Hematopoietic multipotent progenitor cell (in vitro differentiated cells): ENCODE results near the gene MARCHF2. TPM values are rescaled to one million over a fixed set of nuclear protein-coding genes. Genes with fewer than 3 reads are reported as not detected.

ENCODE experiments used
- DNase-seq, 3 donors: peaks; one replicate each; pipeline ENCODE4 v3.0.0-alpha.2; 2011 to 2015; ENCODE audit warnings: low read depth in 2 of 3, low spot score in 2 of 3
- total RNA-seq: library from RNA; depleted of rRNA; stranded (reverse); fragments of >200 nt; gene quantifications from one replicate; pipeline ENCODE4 v1.2.3, GENCODE V29; 2012

MARCHF2 gene
- total RNA-seq, 1 donor = 103 TPM

GRCh38 chr19:8451885-8452284 is 38.8 kb downstream of the MARCHF2 start:
- DNase-seq = no peak

- no peak for DNase-seq
Observed at GRCh38 chr19:8452446-8453123, 39.5 kb downstream of the MARCHF2 start.

- no peak for DNase-seq
Observed at GRCh38 chr19:8453616-8454015, 40.5 kb downstream of the MARCHF2 start.

GRCh38 chr19:8454218-8454617 is 41.1 kb downstream of the MARCHF2 start:
- no peak for DNase-seq

GRCh38 chr19:8455018-8455417 is 41.9 kb downstream of the MARCHF2 start:
- DNase-seq = no peak

GRCh38 chr19:8456064-8456463 is 43.0 kb downstream of the MARCHF2 start:
- DNase-seq = peak in 1 of 3 donors; percentile 14

- no peak for DNase-seq
Observed at GRCh38 chr19:8457209-8457608, 44.1 kb downstream of the MARCHF2 start.

GRCh38 chr19:8457827-8458226 is 44.7 kb downstream of the MARCHF2 start:
- DNase-seq = no peak

- no peak for DNase-seq
Observed at GRCh38 chr19:8458380-8458779, 45.3 kb downstream of the MARCHF2 start.

- no peak for DNase-seq
Observed at GRCh38 chr19:8459095-8459494, 46.0 kb downstream of the MARCHF2 start.

GRCh38 chr19:8459520-8460270 is 46.6 kb downstream of the MARCHF2 start:
- no peak for DNase-seq

- DNase-seq = no peak
Observed at GRCh38 chr19:8460516-8461298, 47.6 kb downstream of the MARCHF2 start.

GRCh38 chr19:8461376-8461775 is 48.3 kb downstream of the MARCHF2 start:
- no peak for DNase-seq

- DNase-seq = no peak
Observed at GRCh38 chr19:8461891-8462290, 48.8 kb downstream of the MARCHF2 start.

- no peak for DNase-seq
Observed at GRCh38 chr19:8462571-8462970, 49.5 kb downstream of the MARCHF2 start.

GRCh38 chr19:8463365-8463764 is 50.3 kb downstream of the MARCHF2 start:
- DNase-seq = no peak

GRCh38 chr19:8466018-8466417 is 52.9 kb downstream of the MARCHF2 start:
- no peak for DNase-seq

GRCh38 chr19:8468124-8468523 is 55.0 kb downstream of the MARCHF2 start:
- no peak for DNase-seq

GRCh38 chr19:8468761-8469373 is 55.8 kb downstream of the MARCHF2 start:
- no peak for DNase-seq

- DNase-seq = no peak
Observed at GRCh38 chr19:8469613-8470368, 56.7 kb downstream of the MARCHF2 start.
